ENCODE measurements around the gene SELP. TPM values are rescaled to one million over a fixed set of nuclear protein-coding genes. Genes with fewer than 3 reads are reported as not detected.
"Not testable (repeated sequence)": the region's sequence is repeated elsewhere in the genome, so short reads cannot be mapped to it uniquely, and the experiment has no call there.

The SELP gene
- polyA plus RNA-seq: 2.2 TPM

DNA sequence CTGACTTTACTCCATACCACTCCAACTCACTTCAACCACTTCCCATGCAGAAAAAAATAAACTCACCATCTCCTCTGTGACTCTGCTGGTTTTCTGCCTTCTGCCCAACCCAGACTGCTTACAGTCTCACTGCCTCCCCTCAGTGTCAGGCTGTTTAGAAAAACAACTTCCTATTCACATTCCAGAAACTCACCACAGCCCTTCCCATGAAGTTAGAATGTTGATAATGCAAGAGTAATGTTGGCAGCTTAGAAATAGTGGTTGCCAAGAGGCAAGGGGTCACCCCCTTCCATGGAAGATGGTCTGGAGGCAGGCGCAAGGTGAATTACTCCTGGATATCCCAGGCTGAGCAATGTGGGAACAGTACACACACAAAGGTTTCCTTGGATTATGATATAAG lies at the start of gene SELP:
Gene SELP (minus strand): TSS at position 119 of the 400 bp plus-strand sequence. CDS start 50 bp downstream, at position 69.
- Mint-ChIP-seq H3K27ac (no peak within 1 kb of the TSS), H3K4me1 (peaks cover 5 to 8% (median 6%) of the 10 kb centered on the region in 3 donors), H3K4me3 (no peak within 1 kb of the TSS)

DNA sequence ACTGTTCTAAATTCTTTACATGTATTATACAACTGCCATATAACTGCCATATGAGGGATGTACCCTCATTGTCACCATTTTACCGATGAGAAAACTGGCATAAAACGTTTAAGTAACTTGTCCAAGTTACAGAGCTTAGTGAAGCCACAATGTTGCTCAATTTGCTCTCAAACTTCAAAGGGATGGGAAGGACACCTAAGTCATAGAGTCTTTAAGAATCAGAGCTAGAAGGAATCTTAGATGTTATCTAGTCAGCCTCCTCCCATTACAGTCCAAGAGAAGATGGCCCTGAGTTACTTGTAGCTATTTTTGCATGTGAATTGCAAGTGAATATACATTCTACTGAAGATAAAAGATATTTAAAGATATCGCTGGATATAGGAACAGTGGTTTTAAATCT lies 49.8 kb upstream of the SELP start:
- Mint-ChIP-seq H3K36me3 (no peaks in the 10 kb centered on the region), H3K4me1 (peaks cover 52 to 57% (median 56%) of the 10 kb centered on the region in 3 donors), H3K4me3 (peak overlapping the region in 3 of 4 donors; percentile 15 to 89 (median 74)), H3K9me3 (no peaks in the 10 kb centered on the region), H3K27ac (peak overlapping the region in 2 of 3 donors; percentile 18 to 76), H3K27me3 (no peaks in the 10 kb centered on the region)

More for the DNA sequence above, at the start of gene SELP:
- peaks cover 8 to 13% (median 11%) of the 10 kb centered on the region in 3 donors for H3K9me3 Mint-ChIP-seq
- H3K36me3 Mint-ChIP-seq: peaks cover 7% of the 10 kb centered on the region
- H3K27me3 Mint-ChIP-seq: no peaks in the 10 kb centered on the region

DNA sequence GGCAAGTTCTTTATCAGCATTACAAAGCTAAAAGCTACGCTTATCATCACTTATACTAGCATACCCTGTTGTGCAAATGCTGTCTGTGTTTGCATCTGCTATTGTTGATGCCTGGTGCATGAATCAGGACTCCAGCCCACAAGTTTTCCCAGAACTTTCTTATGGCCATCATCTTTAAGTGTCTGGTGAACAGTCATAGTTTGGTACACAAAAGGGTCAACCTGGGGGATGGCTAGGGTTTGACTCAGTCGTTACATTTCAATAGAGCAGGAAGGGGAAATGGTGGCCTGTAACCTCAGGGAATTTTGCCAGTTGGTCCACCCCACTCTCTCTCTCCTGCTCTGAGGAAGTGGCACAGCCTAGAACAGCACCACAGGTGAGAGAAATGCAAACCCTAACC lies 46.1 kb upstream of the SELP start:
- peaks cover 6 to 9% (median 6%) of the 10 kb centered on the region in 3 donors for H3K9me3 Mint-ChIP-seq
- no peaks in the 10 kb centered on the region for H3K36me3 Mint-ChIP-seq
- H3K4me1 Mint-ChIP-seq: peaks cover 51 to 63% (median 57%) of the 10 kb centered on the region in 3 donors
- no peaks in the 10 kb centered on the region for H3K27me3 Mint-ChIP-seq
- peak overlapping the region in 3 of 4 donors; percentile 57 to 85 (median 62) for H3K4me3 Mint-ChIP-seq
- peak overlapping the region; percentile 54 to 80 (median 78) for H3K27ac Mint-ChIP-seq

DNA sequence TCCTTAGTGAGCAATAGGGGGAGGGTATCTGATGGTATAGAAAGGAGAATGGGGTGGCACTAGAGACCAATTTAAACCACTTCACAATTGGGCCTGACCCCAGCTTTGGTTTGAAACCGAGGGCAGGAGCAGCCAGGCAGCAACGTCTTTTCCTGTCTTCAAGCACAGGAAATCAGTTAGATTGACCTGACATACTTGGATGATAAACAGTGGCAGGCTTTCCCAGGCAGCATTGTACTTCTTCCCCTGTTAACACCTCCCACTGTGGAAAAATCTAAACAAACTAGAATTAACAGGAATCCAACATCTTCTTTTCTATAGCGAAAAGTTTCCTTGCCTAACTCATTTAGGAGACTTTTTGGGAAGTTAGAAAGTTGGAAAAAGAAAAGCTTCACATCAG lies 40.9 kb upstream of the SELP start:
- H3K4me3 Mint-ChIP-seq: peak overlapping the region in 1 of 4 donors; percentile 50
- H3K27ac Mint-ChIP-seq: peak overlapping the region; percentile 39 to 78 (median 39)
- peaks cover 6 to 9% (median 6%) of the 10 kb centered on the region in 3 donors for H3K9me3 Mint-ChIP-seq
- no peaks in the 10 kb centered on the region for H3K27me3 Mint-ChIP-seq
- peaks cover 45 to 59% (median 48%) of the 10 kb centered on the region in 3 donors for H3K4me1 Mint-ChIP-seq
- H3K36me3 Mint-ChIP-seq: peaks cover 2% of the 10 kb centered on the region

DNA sequence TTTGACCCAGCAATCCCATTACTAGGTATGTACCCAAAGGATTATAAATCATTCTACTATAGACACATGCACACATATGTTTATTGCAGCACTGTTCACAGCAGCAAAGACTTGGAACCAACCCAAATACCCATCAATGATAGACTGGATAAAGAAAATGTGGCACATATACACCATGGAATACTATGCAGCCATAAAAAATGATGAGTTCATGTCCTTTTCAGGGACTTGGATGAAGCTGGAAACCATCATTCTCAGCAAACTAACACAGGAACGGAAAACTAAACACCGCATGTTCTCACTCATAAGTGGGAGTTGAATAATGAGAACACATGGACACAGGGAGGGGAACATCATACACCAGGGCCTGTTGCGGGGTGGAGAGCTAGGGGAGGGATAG lies 40.3 kb upstream of the SELP start:
- H3K27me3 Mint-ChIP-seq: not testable (repeated sequence)
- peak overlapping the region in 1 of 4 donors; percentile 50 for H3K4me3 Mint-ChIP-seq

DNA sequence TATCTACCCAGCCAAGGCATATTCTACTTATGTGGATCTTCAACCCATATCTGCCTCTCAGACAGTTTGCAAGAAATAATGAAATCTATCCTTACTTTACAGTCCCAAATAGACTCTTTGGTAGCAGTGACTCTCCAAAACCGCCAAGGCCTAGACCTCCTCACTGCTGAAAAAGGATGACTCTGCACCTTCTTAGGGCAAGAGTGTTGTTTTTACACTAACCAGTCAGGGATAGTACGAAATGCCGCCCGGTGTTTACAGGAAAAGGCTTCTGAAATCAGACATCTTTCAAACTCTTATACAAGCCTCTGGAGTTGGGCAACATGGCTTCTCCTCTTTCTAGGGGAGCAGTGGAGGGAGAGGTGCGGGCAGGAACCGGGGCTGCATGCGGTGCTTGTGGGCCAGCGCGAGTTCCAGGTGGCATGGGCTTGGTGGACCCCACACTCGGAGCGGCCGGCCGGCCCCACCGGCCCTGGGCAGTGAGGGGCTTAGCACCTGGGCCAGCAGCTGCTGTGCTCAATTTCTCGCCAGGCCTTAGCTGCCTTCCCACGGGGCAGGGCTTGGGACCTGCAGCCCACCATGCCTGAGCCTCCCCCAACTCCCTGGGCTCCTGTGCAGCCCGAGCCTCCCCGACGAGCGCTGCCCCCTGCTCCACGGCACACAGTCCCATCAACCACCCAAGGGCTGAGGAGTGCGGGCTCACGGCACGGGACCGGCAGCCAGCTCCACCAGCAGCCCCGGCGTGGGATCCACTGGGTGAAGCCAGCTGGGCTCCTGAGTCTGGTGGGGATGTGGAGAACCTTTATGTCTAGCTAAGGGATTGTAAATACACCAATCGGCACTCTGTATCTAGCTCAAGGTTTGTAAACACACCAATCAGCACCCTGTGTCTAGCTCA lies 38.0 kb upstream of the SELP start:
- H3K4me1 Mint-ChIP-seq: peaks cover 38 to 59% (median 43%) of the 10 kb centered on the region in 3 donors
- H3K9me3 Mint-ChIP-seq: not testable (repeated sequence)

More for the DNA sequence above, 40.3 kb upstream of the SELP start:
- Mint-ChIP-seq H3K27ac (peak overlapping the region; percentile 39 to 59 (median 39)), H3K4me1 (peaks cover 40 to 53% (median 43%) of the 10 kb centered on the region in 3 donors)
- H3K9me3 Mint-ChIP-seq, H3K36me3 Mint-ChIP-seq: not testable (repeated sequence)

DNA sequence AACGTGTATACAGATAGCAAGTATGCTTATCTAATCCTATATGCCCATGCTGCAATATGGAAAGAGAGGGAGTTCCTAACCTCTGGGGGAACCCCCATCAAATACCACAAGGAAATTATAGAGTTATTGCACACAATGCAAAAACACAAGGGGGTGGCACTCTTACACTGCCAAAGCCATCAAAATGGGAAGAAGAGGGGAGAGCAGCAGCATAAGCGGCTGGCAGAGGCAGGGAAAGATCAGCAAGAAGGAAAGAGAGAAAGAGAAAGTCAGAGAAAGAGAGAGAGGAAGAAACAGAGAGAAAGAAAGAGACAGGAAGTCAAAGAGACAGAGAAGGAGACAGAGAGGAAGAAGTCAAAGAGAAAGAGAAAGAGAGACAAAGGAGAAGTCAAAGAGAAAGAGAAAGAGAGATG lies 37.3 kb upstream of the SELP start:
- H3K27me3 Mint-ChIP-seq, H3K9me3 Mint-ChIP-seq, H3K36me3 Mint-ChIP-seq: not testable (repeated sequence)
- Mint-ChIP-seq H3K27ac (peak overlapping the region; percentile 86 to 94 (median 93)), H3K4me3 (peak overlapping the region; percentile 68 to 84 (median 76)), H3K4me1 (peaks cover 34 to 52% (median 40%) of the 10 kb centered on the region in 3 donors)

More for the DNA sequence above, 38.0 kb upstream of the SELP start:
- H3K27me3 Mint-ChIP-seq, H3K36me3 Mint-ChIP-seq: not testable (repeated sequence)
- peak overlapping the region; percentile 68 to 84 (median 76) for H3K4me3 Mint-ChIP-seq
- peak overlapping the region; percentile 86 to 94 (median 93) for H3K27ac Mint-ChIP-seq

DNA sequence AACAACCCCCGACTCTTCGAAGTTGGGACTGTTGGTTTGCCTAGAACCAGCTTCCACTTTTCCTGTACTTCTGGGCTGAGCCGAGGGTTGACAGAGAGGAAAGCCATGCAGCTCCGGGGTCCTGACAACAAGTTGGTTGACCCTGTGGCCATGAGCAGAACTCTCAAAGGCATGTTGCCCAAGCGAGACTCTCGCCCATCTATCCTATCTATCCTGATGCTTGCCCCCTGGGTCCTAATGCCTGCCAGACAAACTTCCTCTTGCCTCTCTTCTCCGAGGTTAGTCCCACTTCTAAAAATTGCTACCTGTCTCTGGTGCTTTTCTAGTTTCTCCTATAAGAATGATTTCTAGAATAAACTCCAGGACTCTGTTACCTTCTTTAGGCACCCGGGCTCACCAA lies 32.8 kb upstream of the SELP start:
- not testable (repeated sequence) for H3K27me3 Mint-ChIP-seq, H3K36me3 Mint-ChIP-seq, H3K9me3 Mint-ChIP-seq, H3K4me3 Mint-ChIP-seq, H3K27ac Mint-ChIP-seq
- H3K4me1 Mint-ChIP-seq: peaks cover 32 to 47% (median 41%) of the 10 kb centered on the region in 3 donors

DNA sequence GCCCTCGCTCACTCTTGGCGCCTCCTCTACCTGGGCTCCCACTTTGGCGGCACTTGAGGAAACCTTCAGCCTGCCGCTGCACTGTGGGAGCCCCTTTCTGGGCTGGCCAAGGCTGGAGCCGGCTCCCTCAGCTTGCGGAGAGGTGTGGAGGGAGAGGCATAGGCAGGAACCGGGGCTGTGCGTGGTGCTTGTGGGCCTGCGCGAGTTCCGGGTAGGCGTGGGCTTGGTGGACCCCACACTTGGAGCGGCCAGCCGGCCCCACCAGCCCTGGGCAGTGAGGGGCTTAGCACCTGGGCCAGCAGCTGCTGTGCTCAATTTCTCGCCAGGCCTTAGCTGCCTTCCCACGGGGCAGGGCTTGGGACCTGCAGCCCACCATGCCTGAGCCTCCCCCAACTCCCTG lies 31.1 kb upstream of the SELP start:
- H3K4me3 Mint-ChIP-seq, H3K36me3 Mint-ChIP-seq, H3K9me3 Mint-ChIP-seq, H3K27me3 Mint-ChIP-seq, H3K27ac Mint-ChIP-seq: not testable (repeated sequence)
- H3K4me1 Mint-ChIP-seq: peaks cover 27 to 43% (median 41%) of the 10 kb centered on the region in 3 donors

DNA sequence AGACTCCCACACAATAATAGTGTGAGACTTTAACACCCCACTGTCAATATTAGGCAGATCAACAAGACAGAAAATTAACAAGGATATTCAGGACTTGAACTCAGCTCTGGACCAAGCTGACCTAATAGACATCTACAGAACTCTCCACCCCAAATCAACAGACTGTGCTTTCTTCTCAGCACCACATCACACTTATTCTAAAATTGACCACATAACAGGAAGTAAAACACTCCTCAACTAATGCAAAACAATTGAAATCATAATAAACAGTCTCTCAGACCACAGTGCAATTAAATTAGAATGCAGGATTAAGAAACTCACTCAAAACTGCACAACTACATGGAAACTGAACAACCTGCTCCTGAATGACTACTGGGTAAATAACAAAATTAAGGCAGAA lies 28.9 kb upstream of the SELP start:
- not testable (repeated sequence) for H3K27me3 Mint-ChIP-seq, H3K9me3 Mint-ChIP-seq, H3K36me3 Mint-ChIP-seq
- peak overlapping the region in 2 of 3 donors; percentile 2 to 60 for H3K27ac Mint-ChIP-seq
- H3K4me3 Mint-ChIP-seq: peak overlapping the region in 2 of 4 donors; percentile 82 to 83
- H3K4me1 Mint-ChIP-seq: peaks cover 30 to 49% (median 44%) of the 10 kb centered on the region in 3 donors

DNA sequence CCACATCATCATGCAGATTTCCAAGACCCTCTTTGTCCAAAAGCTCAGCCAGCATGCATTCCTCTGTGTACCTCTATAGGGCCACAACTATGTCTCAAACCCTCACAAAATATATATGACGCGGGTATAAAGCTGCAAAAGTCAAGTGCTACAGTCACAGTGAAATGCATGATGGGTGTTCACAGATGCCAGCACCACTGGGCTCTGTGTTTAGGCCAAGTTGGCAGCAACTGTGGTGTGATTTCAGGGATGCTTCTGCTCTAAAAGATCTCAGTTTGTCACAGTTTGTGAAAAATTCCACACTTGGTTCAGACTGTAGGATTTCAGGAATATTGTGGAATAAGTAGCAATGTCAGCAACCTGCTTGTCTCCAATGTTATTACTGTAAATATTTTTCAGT lies 23.9 kb upstream of the SELP start:
- Mint-ChIP-seq H3K27me3 (no peaks in the 10 kb centered on the region), H3K9me3 (peaks cover 0 to 4% (median 2%) of the 10 kb centered on the region in 3 donors), H3K4me1 (peaks cover 19 to 38% (median 36%) of the 10 kb centered on the region in 3 donors), H3K27ac (peak overlapping the region in 1 of 3 donors; percentile 17), H3K36me3 (peaks cover 2% of the 10 kb centered on the region), H3K4me3 (no peak overlapping the region)

DNA sequence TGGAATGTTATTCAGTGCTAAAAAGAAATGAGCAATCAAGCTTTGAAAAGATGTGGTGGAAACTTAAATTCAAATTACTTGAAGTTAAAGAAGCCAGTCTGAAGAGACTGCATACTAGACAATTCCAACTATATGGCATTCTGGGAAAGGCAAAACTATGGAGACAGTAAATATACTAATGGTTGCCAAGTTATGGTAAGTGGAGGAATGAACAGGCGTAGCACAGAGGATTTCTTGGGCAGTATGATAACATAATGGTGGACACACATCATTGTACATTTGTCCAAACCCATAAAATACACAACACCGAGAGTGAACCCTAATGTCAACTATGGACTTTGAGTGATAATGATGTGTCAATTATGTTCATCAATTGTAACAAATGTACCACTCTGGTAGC lies 21.1 kb upstream of the SELP start:
- Mint-ChIP-seq H3K4me1 (peaks cover 14 to 34% (median 25%) of the 10 kb centered on the region in 3 donors), H3K4me3 (no peak overlapping the region), H3K9me3 (peaks cover 2 to 12% (median 3%) of the 10 kb centered on the region in 3 donors), H3K27ac (no peak overlapping the region), H3K27me3 (no peaks in the 10 kb centered on the region), H3K36me3 (peaks cover 2% of the 10 kb centered on the region)

DNA sequence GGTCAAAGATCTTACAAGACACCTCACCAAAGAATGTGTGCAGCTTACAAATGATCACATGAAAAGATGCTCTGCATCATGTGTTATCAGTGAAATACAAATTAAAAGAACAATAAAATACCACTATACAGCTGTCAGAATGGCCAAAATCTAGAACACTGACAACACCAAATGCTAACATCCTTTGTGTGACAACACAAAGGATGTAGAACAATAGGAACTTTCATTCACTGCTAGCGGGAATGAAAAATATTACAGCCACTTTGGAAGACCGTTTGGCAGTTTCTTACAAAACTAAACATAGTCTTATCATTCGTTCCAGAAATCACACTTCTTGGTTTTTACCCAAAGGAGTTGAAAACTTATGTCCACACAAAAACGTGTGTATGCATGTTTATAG lies 20.6 kb upstream of the SELP start:
- Mint-ChIP-seq H3K4me1 (peaks cover 14 to 30% (median 20%) of the 10 kb centered on the region in 3 donors), H3K9me3 (peaks cover 2 to 12% (median 3%) of the 10 kb centered on the region in 3 donors), H3K27ac (no peak overlapping the region), H3K4me3 (no peak overlapping the region), H3K27me3 (no peaks in the 10 kb centered on the region), H3K36me3 (peaks cover 2% of the 10 kb centered on the region)

DNA sequence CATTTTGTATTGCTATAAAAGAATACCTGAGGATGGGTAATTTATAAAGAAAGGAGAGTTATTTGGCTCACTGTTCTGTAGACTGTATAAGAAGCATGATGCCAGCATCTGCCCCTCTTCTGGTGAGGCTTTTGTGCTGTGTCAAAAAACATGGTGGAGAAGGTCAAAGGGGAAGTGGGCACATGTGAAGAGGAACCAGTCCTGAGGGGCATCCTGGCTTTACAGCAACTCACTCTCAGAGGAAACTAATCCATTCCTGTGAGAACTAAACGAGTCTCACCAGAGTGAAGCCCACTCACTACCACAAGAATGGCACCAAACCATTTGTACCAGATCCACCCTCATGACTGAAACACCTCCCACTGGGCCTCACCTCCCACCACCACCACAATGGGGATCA lies 18.8 kb upstream of the SELP start:
- H3K27ac Mint-ChIP-seq: peak overlapping the region in 1 of 3 donors; percentile 81
- peaks cover 0 to 8% (median 3%) of the 10 kb centered on the region in 3 donors for H3K9me3 Mint-ChIP-seq
- no peaks in the 10 kb centered on the region for H3K27me3 Mint-ChIP-seq
- H3K4me1 Mint-ChIP-seq: peaks cover 11 to 28% (median 21%) of the 10 kb centered on the region in 3 donors
- peaks cover under 1% of the 10 kb centered on the region for H3K36me3 Mint-ChIP-seq
- no peak overlapping the region for H3K4me3 Mint-ChIP-seq

DNA sequence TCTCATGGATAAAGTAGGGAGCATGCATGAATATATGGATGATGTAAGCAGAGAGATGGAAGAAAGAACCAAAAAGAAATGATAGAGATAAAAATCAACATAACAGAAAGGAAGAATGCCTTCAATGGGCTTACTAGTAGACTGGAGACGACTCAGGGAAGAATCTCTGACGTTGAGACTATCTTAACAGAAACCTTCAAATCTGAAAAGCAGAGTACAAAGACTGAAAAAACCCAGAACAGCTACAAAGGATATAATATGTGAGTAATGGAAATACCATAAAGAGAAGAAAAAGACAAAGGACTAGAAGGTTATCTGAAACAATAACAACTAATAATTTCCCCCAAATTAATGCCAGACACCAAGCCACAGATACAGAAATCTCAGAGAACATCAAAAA lies 18.3 kb upstream of the SELP start:
- no peak overlapping the region for H3K27ac Mint-ChIP-seq
- H3K4me3 Mint-ChIP-seq: no peak overlapping the region
- peaks cover 11 to 28% (median 21%) of the 10 kb centered on the region in 3 donors for H3K4me1 Mint-ChIP-seq

More for the DNA sequence above, 18.3 kb upstream of the SELP start:
- no peaks in the 10 kb centered on the region for H3K27me3 Mint-ChIP-seq
- H3K36me3 Mint-ChIP-seq: peaks cover 2% of the 10 kb centered on the region
- H3K9me3 Mint-ChIP-seq: peaks cover 0 to 8% (median 3%) of the 10 kb centered on the region in 3 donors
